Gastrocnemius medialis (tissue), 4 donors: ENCODE data around the gene C7orf57.

Experiments
- POLR2A ChIP-seq, 2 donors: fragments of 450-650 bp; IDR thresholded peaks; one replicate each; pipeline ENCODE4 v1.6.1; 2017; ENCODE audit warnings: antibody characterized with exemption in 2 of 2, mild to moderate bottlenecking in 2 of 2, moderate library complexity in 2 of 2
- TF ChIP-seq, protein P1 (sequence below), 5 experiments: fragments of 450-650 bp in 3 of 5; fragments of 200-600 bp in 2 of 5; sonication (generic) in 2 of 5; IDR thresholded peaks in 4 of 5; conservative IDR thresholded peaks in 1 of 5; 1 replicate in 4 of 5; 2 replicates in 1 of 5; pipeline ENCODE4 v1.5.1; 2016 to 2019; ENCODE audit warnings: antibody characterized with exemption in 5 of 5, mild to moderate bottlenecking in 3 of 5, moderate library complexity in 3 of 5

DNA sequence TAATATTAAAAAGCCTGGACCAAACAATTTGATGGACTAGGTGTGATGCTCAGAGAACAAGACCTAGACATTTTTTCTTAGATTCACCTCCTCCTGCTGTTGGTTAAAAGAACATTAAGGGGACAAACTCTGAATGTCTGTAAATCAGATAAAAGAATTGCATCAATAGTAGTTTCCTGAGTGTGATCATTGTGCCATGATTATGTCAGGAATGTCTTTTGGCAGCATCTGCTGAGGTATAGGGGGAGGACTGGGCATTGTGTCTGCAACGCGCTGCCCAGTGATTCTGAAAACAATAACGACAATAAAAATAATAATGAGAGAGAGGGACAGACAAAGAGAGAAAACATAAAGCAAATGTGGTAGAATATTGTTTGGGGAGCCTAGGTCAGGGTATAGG, 6.9 kb downstream of the C7orf57 start:
- TF ChIP-seq, protein P1, sequence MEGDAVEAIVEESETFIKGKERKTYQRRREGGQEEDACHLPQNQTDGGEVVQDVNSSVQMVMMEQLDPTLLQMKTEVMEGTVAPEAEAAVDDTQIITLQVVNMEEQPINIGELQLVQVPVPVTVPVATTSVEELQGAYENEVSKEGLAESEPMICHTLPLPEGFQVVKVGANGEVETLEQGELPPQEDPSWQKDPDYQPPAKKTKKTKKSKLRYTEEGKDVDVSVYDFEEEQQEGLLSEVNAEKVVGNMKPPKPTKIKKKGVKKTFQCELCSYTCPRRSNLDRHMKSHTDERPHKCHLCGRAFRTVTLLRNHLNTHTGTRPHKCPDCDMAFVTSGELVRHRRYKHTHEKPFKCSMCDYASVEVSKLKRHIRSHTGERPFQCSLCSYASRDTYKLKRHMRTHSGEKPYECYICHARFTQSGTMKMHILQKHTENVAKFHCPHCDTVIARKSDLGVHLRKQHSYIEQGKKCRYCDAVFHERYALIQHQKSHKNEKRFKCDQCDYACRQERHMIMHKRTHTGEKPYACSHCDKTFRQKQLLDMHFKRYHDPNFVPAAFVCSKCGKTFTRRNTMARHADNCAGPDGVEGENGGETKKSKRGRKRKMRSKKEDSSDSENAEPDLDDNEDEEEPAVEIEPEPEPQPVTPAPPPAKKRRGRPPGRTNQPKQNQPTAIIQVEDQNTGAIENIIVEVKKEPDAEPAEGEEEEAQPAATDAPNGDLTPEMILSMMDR (IDR thresholded peaks at IDR 0.05 in 4 of 5, conservative IDR thresholded peaks at IDR 0.05 in 1 of 5), result no peak
- no peak for TF ChIP-seq POLR2A (IDR thresholded peaks at IDR 0.05)
